Right cardiac atrium (tissue), 5 donors: Measurements from ENCODE around the gene MRM1. TPM values are rescaled to one million over a fixed set of nuclear protein-coding genes. Genes with fewer than 3 reads are reported as not detected.
A peak's percentile ranks its signal among the peaks of the same experiment; 100 is the strongest.

Source experiments
- ATAC-seq, 2 donors: fragments of 200-7000 bp; cut with Tn5 transposase; one replicate each; pipeline versions ENCODE4 v1.8.0 to v1.9.1; 2020; ENCODE audit warnings: moderate library complexity in 2 of 2, mild to moderate bottlenecking in 1 of 2
- DNase-seq, 3 donors: peaks; one replicate each; pipeline ENCODE4 v3.0.0-alpha.2; 2020
- H3K27ac ChIP-seq: one replicate; pipeline ENCODE4 v1.5.1; 2013; ENCODE audit warnings: mild to moderate bottlenecking, low read length, control low read depth, moderate library complexity
- H3K27me3 ChIP-seq: one replicate; pipeline ENCODE4 v1.6.1; 2013; ENCODE audit not compliant: control insufficient read depth, insufficient read depth
- H3K4me1 ChIP-seq: one replicate; pipeline ENCODE4 v1.6.1; 2013; ENCODE audit warnings: low read length; ENCODE audit not compliant: control insufficient read depth, insufficient read depth
- H3K4me3 ChIP-seq: one replicate; pipeline ENCODE4 v1.5.1; 2013; ENCODE audit warnings: low read length, control low read depth
- H3K9me3 ChIP-seq: one replicate; pipeline ENCODE4 v1.6.1; 2013; ENCODE audit warnings: low read length; ENCODE audit not compliant: control insufficient read depth
- WGBS: extraction: QIAGEN DNeasy Blood & Tissue Kit; methylation state at CpG from one replicate; pipeline ENCODE4 v1.1.7; 2013; 5-methylcytosine and 5-hydroxymethylcytosine counted together
- intact Hi-C, 4 donors: fragments of 100-400 bp; cut with DNase I; formaldehyde crosslinking; loops; one replicate each; pipeline versions ENCODE4 v1.11.0 to v1.14.0; 2022 to 2023
- long read RNA-seq, 4 donors: library from polyadenylated mRNA; unstranded; transcript quantifications; one replicate each; pipeline ENCODE4 v2.0.0, GENCODE V29; 2020 to 2021
- polyA plus RNA-seq: library from polyadenylated mRNA; stranded (reverse); fragments of 200-250 nt; gene quantifications from one replicate; pipeline ENCODE4 v1.2.3, GENCODE V29; 2013
- total RNA-seq, 4 donors: library from RNA; stranded (reverse); fragmentation: NEBNext Ultra II Directional; extraction: Animal tissue kit (Norgen Biotek cat#: 25700); gene quantifications; one replicate each; pipeline ENCODE4 v1.2.1, GENCODE V29; 2021
- donor health status: healthy with polysubstance abuse.
- donor health status: DM: no; HTN: yes; CAD: no.
- donor health status: DM: no; HTN: no; CAD: no.
- donor health status: DM: no; HTN: yes; CAD: no; lungs with severe emphysema.
- donor health status: DM: yes; HTN: yes; CAD: no.

MRM1 gene, protein sequence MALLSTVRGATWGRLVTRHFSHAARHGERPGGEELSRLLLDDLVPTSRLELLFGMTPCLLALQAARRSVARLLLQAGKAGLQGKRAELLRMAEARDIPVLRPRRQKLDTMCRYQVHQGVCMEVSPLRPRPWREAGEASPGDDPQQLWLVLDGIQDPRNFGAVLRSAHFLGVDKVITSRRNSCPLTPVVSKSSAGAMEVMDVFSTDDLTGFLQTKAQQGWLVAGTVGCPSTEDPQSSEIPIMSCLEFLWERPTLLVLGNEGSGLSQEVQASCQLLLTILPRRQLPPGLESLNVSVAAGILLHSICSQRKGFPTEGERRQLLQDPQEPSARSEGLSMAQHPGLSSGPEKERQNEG
- total RNA-seq (1 to 10 TPM; 4.4 to 7.8 (median 5.0) TPM), polyA plus RNA-seq (5.2 TPM)
- long read RNA-seq, donor 1, transcript MRM1-204 (5 exons, 1,857 nt), result major isoform, 6 of 8 reads
- long read RNA-seq, donor 1, partial matches to known transcripts, result 0 of 8 reads
- long read RNA-seq, donor 1, other reads (novel, unspliced or antisense), result 2 of 8 reads
- long read RNA-seq, donor 2, transcript MRM1-204 (5 exons, 1,857 nt), result major isoform, 5 of 7 reads
- long read RNA-seq, donor 2, partial matches to known transcripts, result 2 of 7 reads
- long read RNA-seq, donor 2, other reads (novel, unspliced or antisense), result 0 of 7 reads
- long read RNA-seq, donor 3, transcript MRM1-204 (5 exons, 1,857 nt), result major isoform, 29 of 38 reads
- long read RNA-seq, donor 3, partial matches to known transcripts, result 4 of 38 reads
- long read RNA-seq, donor 3, other reads (novel, unspliced or antisense), result 5 of 38 reads
- long read RNA-seq, donor 4, transcript MRM1-204 (5 exons, 1,857 nt), result major isoform, 7 of 9 reads
- long read RNA-seq, donor 4, partial matches to known transcripts, result 0 of 9 reads
- long read RNA-seq, donor 4, other reads (novel, unspliced or antisense), result 2 of 9 reads

DNA sequence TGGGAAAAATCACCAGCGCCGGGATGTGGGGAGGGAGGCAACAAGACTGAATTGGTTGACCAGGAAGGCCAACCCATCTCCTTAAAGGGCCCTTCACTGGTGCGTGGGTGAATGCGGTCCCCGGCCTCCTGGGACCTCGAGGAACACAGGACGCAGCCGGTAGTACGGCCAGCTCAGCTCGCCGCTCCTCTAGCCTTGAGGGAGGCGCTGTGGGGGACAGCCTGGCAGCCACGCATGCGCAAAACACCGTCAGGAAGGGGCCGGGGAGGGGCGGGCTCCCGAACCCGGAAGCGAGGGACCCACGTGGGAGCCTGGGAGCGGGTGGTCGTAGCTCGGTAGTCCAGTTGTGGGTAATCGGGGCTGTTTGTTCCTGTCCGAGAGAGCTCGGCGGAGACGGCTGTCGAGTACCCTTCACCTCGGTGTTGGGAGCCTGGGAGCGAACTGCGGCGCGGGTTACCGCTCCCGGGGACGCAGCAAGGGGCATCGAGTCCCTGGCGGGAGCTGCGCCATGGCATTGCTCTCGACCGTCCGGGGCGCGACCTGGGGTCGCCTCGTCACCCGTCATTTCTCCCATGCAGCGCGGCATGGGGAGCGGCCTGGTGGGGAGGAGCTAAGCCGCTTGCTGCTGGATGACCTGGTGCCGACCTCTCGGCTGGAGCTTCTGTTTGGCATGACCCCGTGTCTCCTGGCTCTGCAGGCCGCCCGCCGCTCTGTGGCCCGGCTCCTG, at the start of gene MRM1:
Gene MRM1, plus strand, starts transcription at position 281 of the 727 bp plus-strand sequence. Its CDS starts 228 bp downstream, at position 509.
- H3K4me1 ChIP-seq, result no peaks in the 10 kb centered on the region
- WGBS, result under 1% methylated on average over 60 of the region's 60 CpGs
- no peaks in the 10 kb centered on the region for H3K27me3 ChIP-seq
- peak within 1 kb of the TSS; percentile 59 for H3K27ac ChIP-seq
- intact Hi-C loops, result no loop called here
- H3K4me3 ChIP-seq, result peak within 1 kb of the TSS; percentile 64
- no peaks in the 10 kb centered on the region for H3K9me3 ChIP-seq
- ATAC-seq, result peak; percentile 95 to 96
- peak; percentile 96 to 98 (median 97) for DNase-seq

DNA sequence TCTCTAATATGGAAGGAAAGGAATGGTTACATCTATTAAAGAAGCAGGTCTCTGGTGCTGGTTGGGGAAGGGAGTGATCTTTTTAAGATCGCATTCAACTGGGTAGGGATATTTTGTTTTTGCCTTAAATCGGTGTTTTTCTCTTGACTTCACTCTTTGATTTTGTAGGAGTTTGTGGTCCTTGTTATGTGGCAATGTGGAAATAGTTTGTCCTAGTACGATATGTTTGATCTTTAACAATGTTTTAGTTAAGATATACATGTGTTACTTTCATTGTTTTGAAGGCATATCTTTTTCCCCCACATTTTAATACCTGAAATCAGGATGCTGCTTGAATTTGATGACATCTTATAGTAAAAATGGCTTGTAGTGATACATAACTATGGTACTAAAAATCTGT, 47.9 kb upstream of the MRM1 start:
- no peak for DNase-seq
- ATAC-seq, result no peak
- H3K27ac ChIP-seq, result no peak overlapping the region
- 91% methylated on average over 3 of the region's 3 CpGs for WGBS
- no peaks in the 10 kb centered on the region for H3K27me3 ChIP-seq
- H3K4me1 ChIP-seq, result no peaks in the 10 kb centered on the region
- no peaks in the 10 kb centered on the region for H3K9me3 ChIP-seq
- intact Hi-C loops, result no loop called here
- H3K4me3 ChIP-seq, result no peak overlapping the region

DNA sequence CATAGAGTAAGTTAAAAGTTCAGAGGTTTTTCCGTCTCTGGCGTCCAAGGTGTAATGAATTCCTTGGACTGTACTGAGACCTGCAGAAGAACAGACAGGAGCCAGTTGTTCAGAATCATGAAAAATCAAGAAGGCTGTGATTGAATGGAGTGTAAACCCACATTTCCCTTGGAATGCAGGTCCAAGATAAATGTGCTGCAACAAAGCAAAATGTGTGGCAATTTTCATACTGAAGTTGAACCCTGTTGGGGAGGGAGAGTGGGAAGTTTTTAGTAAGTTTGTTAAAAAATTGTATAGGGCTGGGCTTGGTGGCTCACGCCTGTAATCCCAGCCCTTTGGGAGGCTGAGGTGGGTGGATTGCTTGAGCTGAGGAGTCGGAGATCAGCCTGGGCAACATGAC, 35.3 kb upstream of the MRM1 start:
- Histone ChIP-seq H3K9me3 (no peaks in the 10 kb centered on the region), H3K27ac (no peak overlapping the region), H3K4me3 (no peak overlapping the region), H3K27me3 (no peaks in the 10 kb centered on the region), H3K4me1 (no peaks in the 10 kb centered on the region)
- DNase-seq, result no peak
- intact Hi-C loops, result no loop called here
- 93% methylated on average over 4 of the region's 4 CpGs for WGBS
- no peak for ATAC-seq

DNA sequence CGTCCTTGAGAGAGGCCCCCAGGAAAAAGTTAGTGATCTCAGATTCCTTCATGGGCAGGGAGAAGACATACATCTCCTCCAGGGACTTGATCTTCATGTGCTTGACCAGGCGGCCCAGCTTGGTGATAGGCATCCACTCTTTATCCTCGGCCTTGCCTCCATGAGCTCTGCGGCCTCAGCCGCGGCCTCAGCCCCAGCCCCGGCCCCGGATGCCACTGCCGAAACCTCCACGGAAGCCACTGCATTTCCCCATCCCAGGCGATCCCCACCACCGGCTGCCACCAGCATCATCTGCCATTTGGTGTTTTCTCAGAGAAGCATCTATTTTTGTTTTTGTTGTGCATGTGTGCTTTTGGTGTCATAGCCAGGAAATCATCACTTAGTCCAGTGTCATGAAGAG, 26.4 kb upstream of the MRM1 start:
- Histone ChIP-seq H3K4me1 (no peaks in the 10 kb centered on the region), H3K4me3 (no peak overlapping the region), H3K27ac (no peak overlapping the region), H3K9me3 (no peaks in the 10 kb centered on the region), H3K27me3 (no peaks in the 10 kb centered on the region)
- intact Hi-C loops, result no loop called here
- DNase-seq (no peak), ATAC-seq (no peak)
- 93% methylated on average over 12 of the region's 12 CpGs for WGBS

DNA sequence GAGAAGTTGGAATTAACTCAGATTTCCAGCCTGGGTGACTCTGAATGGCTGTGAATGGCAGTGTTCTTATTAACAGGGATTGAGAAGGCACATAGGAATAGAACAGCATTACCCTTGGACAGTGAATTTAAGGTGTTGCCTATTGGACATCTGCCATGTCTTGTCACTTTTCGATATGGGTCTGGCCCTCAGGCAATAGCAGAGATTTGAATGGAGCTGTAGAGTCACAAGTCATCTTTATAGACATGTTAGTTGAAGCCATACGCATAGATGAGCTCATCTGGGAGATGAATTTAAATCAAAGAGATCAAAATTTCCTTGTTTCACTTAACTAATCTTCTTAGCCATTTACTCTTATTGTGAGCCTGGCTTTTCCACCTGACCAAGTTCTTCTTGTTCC, 24.6 kb upstream of the MRM1 start:
- Histone ChIP-seq H3K27me3 (no peaks in the 10 kb centered on the region), H3K4me3 (no peak overlapping the region), H3K27ac (no peak overlapping the region), H3K4me1 (no peaks in the 10 kb centered on the region), H3K9me3 (no peaks in the 10 kb centered on the region)
- intact Hi-C loops, result no loop called here
- DNase-seq (no peak), ATAC-seq (no peak)
- 74% methylated on average over 2 of the region's 2 CpGs for WGBS

DNA sequence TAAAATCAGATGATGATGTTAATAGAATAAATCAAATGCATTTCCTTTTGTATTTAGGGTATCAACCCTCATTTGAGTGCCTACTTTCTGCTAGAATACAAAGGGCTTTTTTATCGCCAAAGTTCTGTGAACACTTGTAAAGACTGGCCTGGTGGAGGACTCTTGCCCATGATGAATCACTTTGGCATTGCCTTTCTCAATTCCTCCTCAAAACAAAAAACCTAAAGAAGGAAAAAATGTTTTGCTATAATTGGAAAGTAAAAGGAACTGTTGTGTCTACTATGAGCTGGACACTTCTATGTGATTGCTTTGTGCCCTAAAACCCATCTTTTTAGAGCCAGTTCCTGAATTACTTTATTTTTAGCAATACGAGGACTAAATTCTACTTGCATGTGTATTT, 22.7 kb upstream of the MRM1 start:
- no peak overlapping the region for H3K27ac ChIP-seq
- DNase-seq (no peak), ATAC-seq (no peak)
- 88% methylated on average over 2 of the region's 2 CpGs for WGBS
- intact Hi-C loops, result no loop called here
- H3K9me3 ChIP-seq, result no peaks in the 10 kb centered on the region
- no peaks in the 10 kb centered on the region for H3K27me3 ChIP-seq
- H3K4me1 ChIP-seq, result no peaks in the 10 kb centered on the region
- H3K4me3 ChIP-seq, result no peak overlapping the region

DNA sequence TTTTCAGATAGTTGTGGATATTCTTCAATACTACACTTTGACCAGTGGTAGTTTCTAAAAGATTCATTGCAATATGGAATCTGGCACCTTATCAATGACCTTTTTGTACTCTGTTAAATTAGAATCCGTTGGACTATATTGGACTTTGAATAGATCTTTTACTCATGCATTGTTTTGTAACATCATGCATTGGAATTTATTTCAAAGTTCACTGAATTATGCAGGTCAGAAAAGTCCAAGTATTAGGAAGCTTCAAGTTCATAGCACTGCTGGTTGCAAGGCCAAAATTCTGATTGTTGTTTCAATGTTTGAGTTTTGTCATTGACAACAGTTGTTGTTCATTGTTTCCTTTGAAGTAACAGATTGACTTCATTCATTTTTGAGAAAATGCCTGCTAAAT, 17.6 kb upstream of the MRM1 start:
- no peak for DNase-seq
- H3K27ac ChIP-seq, result no peak overlapping the region
- no peaks in the 10 kb centered on the region for H3K27me3 ChIP-seq
- no peak overlapping the region for H3K4me3 ChIP-seq
- ATAC-seq, result no peak
- WGBS, result 75% methylated on average over 1 of the region's 1 CpG
- intact Hi-C loops, result no loop called here
- H3K9me3 ChIP-seq, result no peaks in the 10 kb centered on the region
- H3K4me1 ChIP-seq, result no peaks in the 10 kb centered on the region

DNA sequence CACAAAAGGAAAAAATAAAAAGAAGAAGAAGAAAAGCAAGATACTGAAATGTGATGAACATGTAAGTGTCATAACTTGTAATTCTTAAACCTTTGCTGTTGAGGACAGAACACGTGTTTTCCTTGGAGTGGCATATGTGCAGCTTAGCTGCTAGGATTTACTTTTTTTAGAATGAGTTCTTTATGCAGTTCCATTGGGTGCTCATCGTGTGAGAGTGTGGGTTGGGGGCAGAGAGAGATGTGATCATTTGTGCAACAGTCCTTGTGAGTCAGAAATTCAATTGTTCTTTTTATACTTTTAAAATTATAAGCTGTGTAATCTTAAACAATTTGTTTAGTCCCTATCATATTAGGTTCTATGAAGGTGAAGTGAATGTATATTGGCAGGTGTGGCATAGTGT, 15.2 kb upstream of the MRM1 start:
- intact Hi-C loops, result no loop called here
- H3K27ac ChIP-seq, result no peak overlapping the region
- H3K27me3 ChIP-seq, result no peaks in the 10 kb centered on the region
- H3K4me1 ChIP-seq, result peaks cover under 1% of the 10 kb centered on the region
- WGBS, result 90% methylated on average over 2 of the region's 2 CpGs
- no peak for DNase-seq
- no peak overlapping the region for H3K4me3 ChIP-seq
- no peak for ATAC-seq
- H3K9me3 ChIP-seq, result no peaks in the 10 kb centered on the region

DNA sequence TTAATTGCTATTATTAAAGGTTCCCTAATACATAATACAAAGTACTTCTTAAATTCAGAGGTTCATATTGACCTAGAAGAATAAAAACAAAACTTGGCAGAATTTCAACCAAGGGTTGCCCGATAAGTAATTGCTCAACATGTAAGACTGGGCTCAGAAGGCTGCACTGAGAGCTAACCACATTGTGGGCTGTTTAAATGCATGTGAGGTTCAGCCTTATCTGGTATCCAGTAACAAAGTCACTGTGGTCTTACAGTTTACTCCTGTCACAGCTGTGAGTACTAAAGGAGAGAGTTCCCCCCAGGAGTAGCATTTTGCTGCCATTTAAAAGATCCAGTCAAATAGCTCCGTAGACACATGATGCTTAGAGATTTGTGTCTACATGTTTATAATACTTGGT, 11.3 kb upstream of the MRM1 start:
- intact Hi-C loops, result no loop called here
- Histone ChIP-seq H3K27me3 (no peaks in the 10 kb centered on the region), H3K4me3 (no peak overlapping the region), H3K9me3 (no peaks in the 10 kb centered on the region), H3K4me1 (peaks cover 2% of the 10 kb centered on the region), H3K27ac (no peak overlapping the region)
- no peak for ATAC-seq
- no peak for DNase-seq
- 71% methylated on average over 2 of the region's 2 CpGs for WGBS

DNA sequence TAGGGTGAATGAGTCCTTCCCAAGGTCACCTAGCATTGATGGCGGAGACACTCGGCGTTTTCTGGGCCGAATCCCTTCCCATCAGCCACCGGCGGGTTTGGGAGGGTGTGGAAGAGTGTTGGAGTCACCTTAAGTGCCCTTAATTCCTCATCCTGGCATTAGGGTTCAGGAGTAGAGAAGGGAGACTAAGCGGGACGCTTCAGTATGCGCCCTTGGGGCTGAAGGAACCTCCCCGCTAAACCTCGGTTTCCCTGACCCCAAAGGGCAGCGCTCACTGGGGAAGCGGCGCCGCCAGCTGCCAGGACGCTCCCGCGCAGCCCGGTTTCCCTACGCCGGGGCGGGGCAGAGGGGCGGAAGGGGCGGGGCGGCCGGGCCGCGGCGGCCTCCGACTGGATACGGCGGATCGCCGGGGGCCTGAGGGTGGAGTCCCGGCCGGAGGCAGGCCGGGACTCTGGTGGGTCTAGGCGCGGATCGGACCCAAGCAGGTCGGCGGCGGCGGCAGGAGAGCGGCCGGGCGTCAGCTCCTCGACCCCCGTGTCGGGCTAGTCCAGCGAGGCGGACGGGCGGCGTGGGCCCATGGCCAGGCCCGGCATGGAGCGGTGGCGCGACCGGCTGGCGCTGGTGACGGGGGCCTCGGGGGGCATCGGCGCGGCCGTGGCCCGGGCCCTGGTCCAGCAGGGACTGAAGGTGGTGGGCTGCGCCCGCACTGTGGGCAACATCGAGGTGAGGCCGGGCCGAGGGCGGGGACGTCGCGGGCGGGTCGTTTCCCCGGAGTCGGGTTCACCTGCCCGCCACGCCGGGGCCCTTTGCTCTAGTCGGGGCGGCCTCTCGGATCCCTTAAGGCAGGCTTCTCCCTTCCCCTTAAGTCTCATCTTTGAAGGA, 9.7 kb upstream of the MRM1 start, which contains the start of gene DHRS11:
Gene DHRS11, plus strand, starts transcription at position 446 of the 882 bp plus-strand sequence. Its CDS starts 131 bp downstream, at position 577.
- Histone ChIP-seq H3K27ac (peak within 1 kb of the TSS; percentile 39), H3K27me3 (no peaks in the 10 kb centered on the region), H3K4me3 (peak within 1 kb of the TSS; percentile 67), H3K4me1 (peaks cover 2% of the 10 kb centered on the region), H3K9me3 (no peaks in the 10 kb centered on the region)
- WGBS, result under 1% methylated on average over 87 of the region's 87 CpGs
- DNase-seq (peak; percentile 87 to 96 (median 95)), ATAC-seq (peak; percentile 97)
- intact Hi-C loops, result no loop called here
